LNCaP clone FGC (cell line): ENCODE measurements around the gene MAP6.
"Not testable (repeated sequence)": the region's sequence is repeated elsewhere in the genome, so short reads cannot be mapped to it uniquely, and the experiment has no call there.

Experiments used
- DNase-seq: peaks from one replicate; pipeline ENCODE4 v3.0.0-alpha.2; 2011; ENCODE audit warnings: low read depth
- H3K4me3 ChIP-seq: 2 replicates; pipeline ENCODE4 v1.5.1; 2011; ENCODE audit warnings: mild to moderate bottlenecking, low read depth, low read length, control low read depth
- CTCF ChIP-seq: IDR thresholded peaks from 2 replicates; pipeline ENCODE4 v1.5.1; 2012; ENCODE audit warnings: mild to moderate bottlenecking; ENCODE audit not compliant: control insufficient read depth, insufficient read depth; ENCODE audit errors: extremely low read depth

The MAP6 gene

GRCh38 chr11:75591371-75591770, 77.5 kb downstream of the MAP6 start:
- no peak overlapping the region for H3K4me3 ChIP-seq
- DNase-seq: no peak
- no peak for TF ChIP-seq CTCF

GRCh38 chr11:75589933-75590332, 78.9 kb downstream of the MAP6 start:
- no peak for DNase-seq
- H3K4me3 ChIP-seq: no peak overlapping the region
- TF ChIP-seq CTCF: no peak

- no peak for DNase-seq
- no peak for TF ChIP-seq CTCF
- H3K4me3 ChIP-seq: no peak overlapping the region
Observed at GRCh38 chr11:75589051-75589450, 79.8 kb downstream of the MAP6 start.

GRCh38 chr11:75588051-75588481, 80.8 kb downstream of the MAP6 start:
- DNase-seq: no peak

GRCh38 chr11:75586395-75586794, 82.4 kb downstream of the MAP6 start:
- no peak for TF ChIP-seq CTCF
- H3K4me3 ChIP-seq: no peak overlapping the region
- DNase-seq: no peak

More at GRCh38 chr11:75588051-75588481, 80.8 kb downstream of the MAP6 start:
- no peak overlapping the region for H3K4me3 ChIP-seq
- TF ChIP-seq CTCF: no peak

- no peak for TF ChIP-seq CTCF
- no peak overlapping the region for H3K4me3 ChIP-seq
- no peak for DNase-seq
Observed at GRCh38 chr11:75585293-75585670, 83.6 kb downstream of the MAP6 start.

- H3K4me3 ChIP-seq, DNase-seq: not testable (repeated sequence)
Observed at GRCh38 chr11:75584659-75585292, 84.1 kb downstream of the MAP6 start.
